SK-N-SH (cell line): ENCODE results near the gene EXOC3L1.

Experiments
- RFX5 ChIP-seq: IDR thresholded peaks from 2 replicates; pipeline ENCODE4 v1.6.1; 2012; ENCODE audit warnings: mild to moderate bottlenecking, improper control_type of control experiment, low read length
- TCF12 ChIP-seq: IDR thresholded peaks from 2 replicates; pipeline ENCODE4 v1.4.0; 2012
- TF ChIP-seq, protein P1 (sequence below): fragments of 200-600 bp; sonication (generic); IDR thresholded peaks from 2 replicates; pipeline ENCODE4 v1.6.1; 2017; ENCODE audit warnings: antibody characterized with exemption, mild to moderate bottlenecking, moderate library complexity

DNA sequence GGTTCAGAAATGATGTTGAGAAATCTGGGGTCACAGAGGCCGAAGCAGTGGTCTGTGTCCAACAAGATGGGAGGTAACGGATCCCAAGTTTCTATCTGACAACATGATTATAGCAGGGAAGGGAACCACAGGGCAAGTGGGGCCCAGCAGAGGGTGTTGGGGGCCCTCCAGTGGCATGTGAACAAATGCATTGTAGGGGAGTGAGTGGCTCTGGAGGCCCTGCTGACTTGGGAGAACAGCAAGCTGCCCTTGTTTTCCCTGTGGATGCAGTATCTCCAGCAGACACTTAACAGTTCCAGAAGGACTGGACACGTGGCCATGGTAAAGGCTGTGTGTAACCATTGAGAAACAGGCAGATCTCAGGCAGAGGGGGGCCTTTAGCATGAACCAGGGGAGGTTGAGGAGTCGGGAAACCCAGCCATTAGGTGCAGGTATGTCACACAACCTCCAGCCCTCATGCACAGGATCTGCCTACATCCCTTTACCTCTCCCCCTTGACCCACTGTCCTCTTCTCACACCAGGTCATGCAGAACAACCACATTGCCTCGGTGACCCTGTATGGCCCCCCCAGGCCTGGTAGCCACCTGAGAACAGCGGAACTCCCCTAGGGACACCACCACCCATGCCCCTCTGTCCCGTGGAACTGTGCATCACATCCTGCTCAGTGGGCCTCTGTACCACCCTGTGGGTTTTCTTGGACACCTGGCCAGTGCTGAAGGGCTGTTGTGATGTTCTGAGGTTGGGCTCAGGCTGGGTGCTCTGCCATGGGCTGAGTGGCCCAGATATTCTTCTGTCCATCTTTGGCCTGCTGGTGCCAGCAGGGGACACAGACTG, 43.2 kb downstream of the EXOC3L1 start:
- TF ChIP-seq TCF12: no peak
- TF ChIP-seq RFX5: no peak
- TF ChIP-seq, protein P1, sequence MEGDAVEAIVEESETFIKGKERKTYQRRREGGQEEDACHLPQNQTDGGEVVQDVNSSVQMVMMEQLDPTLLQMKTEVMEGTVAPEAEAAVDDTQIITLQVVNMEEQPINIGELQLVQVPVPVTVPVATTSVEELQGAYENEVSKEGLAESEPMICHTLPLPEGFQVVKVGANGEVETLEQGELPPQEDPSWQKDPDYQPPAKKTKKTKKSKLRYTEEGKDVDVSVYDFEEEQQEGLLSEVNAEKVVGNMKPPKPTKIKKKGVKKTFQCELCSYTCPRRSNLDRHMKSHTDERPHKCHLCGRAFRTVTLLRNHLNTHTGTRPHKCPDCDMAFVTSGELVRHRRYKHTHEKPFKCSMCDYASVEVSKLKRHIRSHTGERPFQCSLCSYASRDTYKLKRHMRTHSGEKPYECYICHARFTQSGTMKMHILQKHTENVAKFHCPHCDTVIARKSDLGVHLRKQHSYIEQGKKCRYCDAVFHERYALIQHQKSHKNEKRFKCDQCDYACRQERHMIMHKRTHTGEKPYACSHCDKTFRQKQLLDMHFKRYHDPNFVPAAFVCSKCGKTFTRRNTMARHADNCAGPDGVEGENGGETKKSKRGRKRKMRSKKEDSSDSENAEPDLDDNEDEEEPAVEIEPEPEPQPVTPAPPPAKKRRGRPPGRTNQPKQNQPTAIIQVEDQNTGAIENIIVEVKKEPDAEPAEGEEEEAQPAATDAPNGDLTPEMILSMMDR: no peak; the same call in 1 of the 2 replicates
